Measurements from ENCODE around the gene CCDC9. TPM values are rescaled to one million over a fixed set of nuclear protein-coding genes. Genes with fewer than 3 reads are reported as not detected.

CCDC9 gene
- total and polyA plus RNA-seq, 2 of the 13 experiments (the other 11 are each of a cell fraction or from before 2014, with no cell fraction given), result 2.9 to 6.3 TPM

- TF ChIP-seq ZNF281 (CRISPR knock-in tag; IDR thresholded peaks at IDR 0.05; ENCODE audit: borderline replicate concordance) (no peak), E2F2 (CRISPR knock-in tag; IDR thresholded peaks at IDR 0.05; ENCODE audit: borderline replicate concordance) (0 out of 2 replicates have a peak, but pooled peaks have one; percentile 55), ZBTB14 (CRISPR knock-in tag; IDR thresholded peaks at IDR 0.05) (no peak), TCF12 (IDR thresholded peaks at IDR 0.05) (no peak), TCF12 (CRISPR knock-in tag; IDR thresholded peaks at IDR 0.05) (no peak; the same call in 1 of the 2 replicates), ZNF773 (CRISPR knock-in tag; IDR thresholded peaks at IDR 0.05; ENCODE audit: borderline replicate concordance) (0 out of 2 replicates have a peak, but pooled peaks have one; percentile 45), ZNF790 (CRISPR knock-in tag; IDR thresholded peaks at IDR 0.05; ENCODE audit: borderline replicate concordance) (no peak), ZBTB39 (CRISPR knock-in tag; IDR thresholded peaks at IDR 0.05) (no peak), ZNF446 (CRISPR knock-in tag; IDR thresholded peaks at IDR 0.05) (no peak), HOXD1 (CRISPR knock-in tag; IDR thresholded peaks at IDR 0.05) (peak; percentile 68; the same call in 1 of the 2 replicates), NFRKB (IDR thresholded peaks at IDR 0.05) (no peak), CBX5 (CRISPR knock-in tag; IDR thresholded peaks at IDR 0.05; ENCODE audit: borderline replicate concordance) (no peak), ZNF138 (CRISPR knock-in tag; IDR thresholded peaks at IDR 0.05; ENCODE audit: low read depth) (no peak), MZF1 (CRISPR knock-in tag; IDR thresholded peaks at IDR 0.05; ENCODE audit: borderline replicate concordance) (no peak), MTA1 (CRISPR knock-in tag; IDR thresholded peaks at IDR 0.05; ENCODE audit: borderline replicate concordance) (peak; percentile 64; the same call in 1 of the 2 replicates), MYC (CRISPR knock-in tag; IDR thresholded peaks at IDR 0.05; ENCODE audit: borderline replicate concordance) (peak; percentile 50; the same call in 1 of the 2 replicates), AGO2 (optimal IDR thresholded peaks at IDR 0.05; ENCODE audit: low read depth, low read length) (peak; percentile 82), ZNF878 (CRISPR knock-in tag; IDR thresholded peaks at IDR 0.05) (no peak; the same call in 1 of the 2 replicates), ZNF672 (CRISPR knock-in tag; IDR thresholded peaks at IDR 0.05) (no peak), FOXC1 (CRISPR knock-in tag; IDR thresholded peaks at IDR 0.05; ENCODE audit: borderline replicate concordance) (0 out of 2 replicates have a peak, but pooled peaks have one; percentile 34), GABPA (IDR thresholded peaks at IDR 0.05; ENCODE audit: low read depth, low read length) (no peak), GABPA (CRISPR knock-in tag; IDR thresholded peaks at IDR 0.05; ENCODE audit: low read depth) (no peak), ZNF772 (CRISPR knock-in tag; IDR thresholded peaks at IDR 0.05) (peak; percentile 20; the same call in 1 of the 2 replicates)
Observed at GRCh38 chr19:47228168-47228936, 28.0 kb upstream of the CCDC9 start (continued).
